Measurements from ENCODE around the gene SLIT1.

Gene SLIT1

DNA sequence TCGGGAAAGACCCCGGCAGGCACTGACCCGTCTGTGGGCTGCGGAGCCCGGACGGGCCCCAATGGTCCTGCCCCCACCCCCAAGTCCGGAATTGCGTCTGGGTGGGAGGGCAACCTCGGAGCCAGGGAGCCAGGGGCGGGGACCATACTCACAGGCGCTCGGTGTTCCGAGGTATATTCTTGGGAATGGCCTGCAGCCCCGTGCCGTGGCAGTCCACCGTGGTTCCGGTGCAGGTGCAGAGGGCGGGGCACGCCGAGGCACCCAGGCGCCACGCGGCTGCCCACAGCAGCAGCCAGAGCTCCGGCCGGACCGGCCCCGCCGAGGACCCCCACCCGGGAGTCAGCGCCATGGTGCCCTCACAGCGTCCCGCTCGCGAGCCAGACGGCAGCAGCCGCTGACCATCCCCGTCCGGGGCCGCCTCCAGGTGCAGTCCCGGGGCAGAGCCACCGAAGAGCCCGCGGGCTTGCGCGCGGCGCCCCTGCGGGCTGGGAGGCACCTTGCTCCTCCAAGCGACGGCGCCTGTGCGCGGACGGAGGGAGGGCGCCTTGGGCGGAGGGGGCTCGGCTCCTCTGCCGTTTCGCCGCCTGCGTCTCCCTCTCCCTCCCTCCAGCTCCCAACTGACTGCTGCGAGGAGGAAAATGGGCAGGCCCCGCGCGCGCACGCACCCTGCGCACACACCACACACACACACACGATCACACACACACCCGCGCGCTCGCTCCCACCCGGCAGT lies at the start of gene SLIT1:
Gene SLIT1 (minus strand): TSS at position 634 of the 733 bp plus-strand sequence. CDS start 285 bp downstream, at position 349.
- no peak for DNase-seq (ENCODE audit: low read depth, low spot score)

DNA sequence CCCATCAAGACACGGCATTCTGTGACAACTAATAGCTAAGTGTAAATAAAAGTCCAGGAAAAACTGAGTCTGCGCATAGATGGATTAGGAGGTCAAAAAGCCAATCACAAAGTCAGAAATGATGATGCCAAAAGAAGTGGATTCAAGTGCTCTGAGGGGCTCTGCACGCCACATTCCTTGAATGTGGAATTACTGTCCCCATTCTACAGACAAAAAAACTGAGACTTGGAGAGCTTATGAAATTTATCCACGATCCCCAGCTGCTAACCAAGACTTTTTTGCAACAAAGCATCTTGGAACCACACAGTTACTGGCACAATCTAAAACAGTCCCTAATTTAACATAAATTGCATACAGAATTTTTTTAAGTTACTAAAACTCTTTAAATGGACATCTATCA lies 49.6 kb upstream of the SLIT1 start:
- no peak for DNase-seq (ENCODE audit: low read depth, low spot score)

DNA sequence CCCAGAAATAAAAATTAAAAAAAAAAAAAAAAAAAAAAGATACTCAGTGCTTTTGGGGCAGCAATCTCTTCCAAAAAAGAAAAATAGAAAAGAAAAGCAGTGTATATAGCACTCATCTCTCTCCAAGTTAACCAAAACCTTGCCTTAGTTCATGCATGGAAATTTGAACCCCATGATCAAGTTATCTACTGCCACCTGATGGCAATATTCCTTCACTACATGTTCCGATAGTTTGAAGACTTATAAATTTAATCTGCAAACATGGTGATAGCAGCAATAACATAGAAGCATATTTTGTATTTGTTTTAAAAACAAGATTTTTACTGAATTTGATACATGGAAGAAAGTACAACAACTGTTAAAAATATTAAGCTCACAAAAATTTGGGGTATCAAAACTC lies 48.6 kb upstream of the SLIT1 start:
- no peak for DNase-seq (ENCODE audit: low read depth, low spot score)

DNA sequence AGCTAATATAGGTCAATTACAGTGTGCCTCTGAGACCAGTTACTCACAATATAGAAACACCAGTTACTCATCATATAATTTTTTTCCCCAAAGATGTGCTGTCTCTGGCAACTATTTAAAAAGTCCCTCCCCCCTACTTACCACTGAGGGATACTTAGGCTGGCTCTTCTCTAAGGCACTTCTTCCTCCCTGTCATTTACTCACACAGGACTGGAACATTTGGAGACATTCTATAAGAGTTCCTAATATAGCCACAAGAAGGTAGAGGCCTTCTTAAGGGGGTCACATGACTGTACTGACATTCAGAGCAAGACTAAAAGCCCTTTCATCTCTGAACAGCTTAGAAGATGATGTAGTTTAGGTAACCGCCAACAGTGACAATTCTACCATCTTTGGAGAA lies 44.4 kb upstream of the SLIT1 start:
- no peak for DNase-seq (ENCODE audit: low read depth, low spot score)

DNA sequence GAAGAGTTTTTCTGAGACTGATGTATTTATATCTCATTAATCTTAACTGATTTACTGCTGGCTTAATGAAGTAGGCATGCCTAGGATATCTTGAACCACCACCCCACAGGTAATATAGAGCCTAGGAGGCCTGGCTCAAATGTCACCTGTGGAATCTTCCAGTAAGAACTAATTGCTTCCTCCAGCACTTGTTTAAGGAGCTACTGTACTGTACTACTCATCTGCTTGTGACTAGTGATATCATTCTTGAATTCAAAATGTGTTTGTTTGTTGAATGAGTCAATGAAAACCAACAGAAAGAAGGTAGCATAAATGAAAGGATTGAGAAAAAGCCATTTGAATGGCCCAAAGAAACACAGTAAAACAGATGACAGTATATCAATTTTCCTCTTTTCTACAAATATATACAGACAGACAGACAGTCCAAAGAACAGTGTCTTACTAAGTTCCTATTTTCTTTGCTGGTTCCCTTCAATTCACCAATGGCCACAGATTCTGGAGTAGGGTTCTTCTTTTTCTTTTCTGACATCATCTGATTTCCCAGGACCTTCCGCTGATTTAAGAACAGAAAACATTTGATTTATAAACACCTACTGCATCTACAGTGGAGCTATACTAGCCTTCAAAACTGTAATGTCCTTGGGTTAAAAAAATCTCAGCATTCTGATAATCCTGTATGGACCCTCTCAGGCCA lies 43.7 kb upstream of the SLIT1 start:
- DNase-seq (ENCODE audit: low read depth, low spot score), result no peak

DNA sequence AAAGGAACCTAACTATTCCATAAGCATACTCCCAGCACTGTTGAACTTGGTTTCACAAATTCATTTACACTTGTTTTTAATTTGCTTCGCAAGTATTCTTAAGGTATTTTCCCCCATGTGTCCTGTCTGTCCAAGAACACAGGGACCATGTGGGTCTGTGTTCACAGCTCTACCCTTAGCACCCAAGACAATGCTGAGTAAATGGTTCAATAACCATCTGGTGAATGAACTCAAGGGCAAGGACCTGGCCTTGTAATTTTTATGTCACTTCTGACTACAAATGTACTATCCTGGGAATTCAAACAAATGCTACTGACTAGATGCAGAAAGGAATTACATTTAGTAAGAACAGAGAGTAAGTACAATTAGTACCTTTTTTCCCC lies 43.0 kb upstream of the SLIT1 start:
- DNase-seq (ENCODE audit: low read depth, low spot score), result no peak

DNA sequence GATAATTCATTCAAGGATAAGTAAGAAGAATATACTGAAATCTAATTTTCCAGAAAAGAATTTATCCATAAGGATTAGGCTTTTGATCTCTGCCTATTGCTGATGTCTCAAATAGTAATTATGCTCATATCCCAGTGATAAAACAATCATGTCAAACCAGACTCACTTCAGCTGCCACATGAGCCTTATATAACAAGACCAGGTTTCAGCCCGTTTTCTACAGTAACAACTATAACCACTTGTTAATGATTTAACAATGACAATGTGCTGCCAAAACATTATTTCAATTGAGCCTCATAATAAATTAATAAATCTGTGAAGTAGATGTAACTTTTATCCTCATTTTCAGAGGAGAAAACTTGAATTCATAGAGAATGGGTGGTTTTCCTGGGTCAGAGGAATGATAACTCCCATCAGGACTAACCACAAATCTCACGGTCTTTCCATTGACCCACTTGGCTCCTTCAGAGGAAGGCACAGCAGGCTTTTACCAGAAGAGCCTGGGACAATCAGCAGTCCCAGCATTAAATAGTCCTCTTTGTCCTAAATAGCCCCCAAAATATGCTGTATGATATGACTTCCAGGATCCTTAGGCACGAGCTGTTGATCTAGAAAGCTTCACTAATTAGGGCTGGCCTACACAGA lies 42.5 kb upstream of the SLIT1 start:
- DNase-seq (ENCODE audit: low read depth, low spot score), result no peak

DNA sequence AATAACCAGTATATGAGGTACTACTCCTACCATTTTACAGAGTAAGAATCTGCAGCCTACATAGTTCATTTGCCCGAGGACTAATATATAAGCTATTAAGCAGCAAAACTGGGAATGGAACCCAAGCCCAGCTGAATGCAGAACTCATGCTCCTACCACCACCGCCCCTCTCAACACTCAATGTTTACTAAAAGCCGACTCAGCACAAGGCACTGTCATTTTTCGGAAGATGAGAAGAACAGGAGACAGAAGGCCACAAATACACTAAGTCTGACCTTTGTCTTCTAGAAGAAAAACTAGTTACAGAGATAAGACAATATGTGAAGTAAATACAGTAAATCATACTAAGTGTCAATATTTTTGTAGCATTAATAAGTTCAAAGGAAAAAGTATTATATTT lies 40.6 kb upstream of the SLIT1 start:
- no peak for DNase-seq (ENCODE audit: low read depth, low spot score)

DNA sequence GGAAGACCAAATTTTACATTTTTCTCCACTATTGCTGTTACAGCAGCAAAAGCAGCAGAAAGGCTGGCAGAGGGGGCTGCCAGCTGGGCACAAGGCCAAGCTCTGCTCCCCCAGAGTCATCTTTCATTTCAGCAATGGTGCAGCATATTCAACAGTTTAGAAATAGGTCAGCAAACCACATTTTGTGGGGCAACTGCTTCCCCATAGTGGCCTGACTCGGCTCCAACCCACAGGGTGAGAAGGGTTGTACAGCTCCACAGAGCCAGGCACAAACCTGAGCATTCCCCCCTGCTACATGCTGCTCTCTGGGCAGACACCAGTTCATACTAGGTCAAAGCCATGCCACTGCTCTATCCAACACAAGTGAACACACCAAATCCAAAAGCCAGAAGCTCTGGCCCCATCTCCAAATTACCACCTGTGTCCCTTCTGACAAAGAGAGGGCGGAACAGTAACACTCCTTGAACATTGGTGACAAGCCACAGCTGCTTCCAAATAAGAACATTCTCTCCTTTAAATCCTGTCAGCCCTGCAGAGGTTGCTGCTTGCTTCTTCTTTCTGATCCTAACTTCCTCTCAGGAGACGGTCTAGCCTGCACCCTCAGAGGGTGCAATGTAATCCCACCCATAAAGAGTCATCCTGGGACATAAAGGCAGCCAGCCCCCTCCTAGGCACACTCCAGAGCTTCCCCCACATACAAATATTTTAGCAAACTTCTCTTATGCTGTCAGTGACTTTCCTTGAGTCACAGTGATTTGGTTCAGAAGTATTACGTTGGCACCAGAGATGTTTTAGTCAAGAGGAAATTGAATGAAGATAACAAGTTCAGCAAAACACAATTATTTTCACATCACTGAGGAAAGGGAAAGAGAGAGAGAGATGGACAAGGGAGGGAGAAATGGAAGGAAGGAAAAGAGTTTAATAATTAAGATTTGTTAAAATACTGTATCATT lies 39.0 kb upstream of the SLIT1 start:
- DNase-seq (ENCODE audit: low read depth, low spot score), result no peak

DNA sequence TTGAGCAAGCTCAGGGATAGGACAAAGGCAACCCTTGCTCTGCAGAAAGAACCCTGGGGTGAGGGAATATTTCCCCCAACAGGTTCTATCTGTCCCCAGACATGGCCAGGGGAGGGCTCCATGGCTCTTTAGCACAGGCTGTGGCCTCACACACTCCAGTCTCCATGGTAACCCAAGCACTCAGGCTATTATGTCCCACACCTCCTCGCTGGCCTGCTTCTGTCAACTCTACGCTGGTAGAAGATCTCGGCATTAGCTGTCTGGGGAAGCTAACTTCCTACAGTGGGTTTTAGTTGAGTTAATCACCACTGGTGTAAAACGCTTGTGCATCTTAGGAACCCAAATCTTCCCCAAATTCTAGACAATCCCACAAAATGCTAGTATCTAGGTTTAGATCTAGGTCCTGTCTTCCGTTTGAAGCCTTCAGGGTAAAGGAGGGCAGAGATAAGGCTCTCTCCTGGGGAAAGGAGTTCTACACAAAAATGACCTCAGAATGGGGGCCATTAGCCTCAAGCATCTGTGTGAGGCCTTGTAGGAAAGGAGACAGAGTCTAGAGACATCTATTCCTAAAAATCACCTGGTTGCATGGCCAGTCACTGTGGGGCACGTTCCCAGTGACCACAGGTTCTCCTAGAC lies 36.7 kb upstream of the SLIT1 start:
- no peak for DNase-seq (ENCODE audit: low read depth, low spot score)

DNA sequence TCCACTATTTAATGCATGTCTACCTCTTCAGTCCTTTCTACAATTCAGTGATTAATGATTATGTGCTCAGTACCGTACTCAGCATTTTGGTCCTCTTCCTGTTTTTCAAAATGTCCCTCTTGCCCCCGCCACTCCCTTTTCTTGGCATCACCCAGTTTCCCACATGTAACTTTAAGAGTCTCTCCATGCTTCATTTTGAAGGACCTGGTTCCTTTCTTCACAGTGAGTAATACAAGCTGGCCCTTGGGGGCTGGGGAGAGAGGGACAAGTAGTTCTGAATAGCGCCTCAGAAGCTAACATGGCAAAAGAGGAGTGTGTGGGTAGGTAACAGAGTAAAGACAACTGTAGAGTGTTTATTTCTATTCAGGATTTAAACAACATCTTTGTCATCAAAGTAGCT lies 34.6 kb upstream of the SLIT1 start:
- no peak for DNase-seq (ENCODE audit: low read depth, low spot score)

DNA sequence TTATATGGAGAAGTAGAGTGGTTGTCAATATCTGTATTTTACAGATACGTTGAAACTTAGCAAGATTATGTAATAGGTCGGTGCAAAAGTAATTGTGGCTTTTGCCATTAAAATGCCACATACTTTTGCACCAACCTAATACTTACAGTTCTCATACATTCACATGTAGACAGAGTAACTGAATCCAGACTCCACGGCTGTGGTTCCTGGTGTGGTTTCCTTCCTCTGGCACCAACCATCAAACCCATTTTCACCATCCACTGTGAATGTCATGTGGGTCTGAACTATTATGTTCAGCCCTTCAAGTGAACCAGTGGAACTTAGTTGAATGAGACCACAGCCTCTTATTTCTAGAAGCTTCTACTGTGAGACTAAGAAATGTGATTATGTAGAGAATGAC lies 31.5 kb upstream of the SLIT1 start:
- DNase-seq (ENCODE audit: low read depth, low spot score), result no peak

DNA sequence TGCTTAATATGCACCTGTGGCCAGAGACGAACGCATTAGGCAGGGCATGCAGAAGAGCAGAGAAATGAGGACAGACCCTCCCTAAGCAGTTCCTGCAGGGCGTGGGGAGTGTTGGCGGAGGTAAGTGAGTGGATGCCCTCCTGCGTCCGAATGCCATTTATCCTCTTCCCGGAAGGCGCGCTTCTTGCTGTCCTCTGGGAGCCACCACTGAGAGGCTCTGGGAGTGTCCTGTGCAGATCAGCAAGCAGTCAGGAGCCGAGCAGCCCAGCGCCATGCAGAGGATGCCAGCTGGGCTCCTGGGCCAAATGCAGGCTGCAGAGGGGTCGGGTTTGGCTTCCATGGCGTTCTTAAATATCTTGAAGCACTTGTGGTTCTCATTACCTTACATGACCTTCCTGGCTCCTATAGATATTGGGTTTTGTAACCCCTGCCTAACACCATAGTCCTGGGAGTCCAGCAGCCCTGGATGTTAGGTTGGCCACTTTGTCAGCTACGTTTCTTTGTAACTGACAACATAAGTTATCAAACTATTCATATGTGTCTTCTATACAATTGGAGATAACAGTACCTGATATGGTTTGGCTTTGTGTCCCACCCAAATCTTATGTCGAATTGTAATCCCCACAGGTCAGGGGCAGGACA lies 30.0 kb upstream of the SLIT1 start:
- no peak for DNase-seq (ENCODE audit: low read depth, low spot score)

DNA sequence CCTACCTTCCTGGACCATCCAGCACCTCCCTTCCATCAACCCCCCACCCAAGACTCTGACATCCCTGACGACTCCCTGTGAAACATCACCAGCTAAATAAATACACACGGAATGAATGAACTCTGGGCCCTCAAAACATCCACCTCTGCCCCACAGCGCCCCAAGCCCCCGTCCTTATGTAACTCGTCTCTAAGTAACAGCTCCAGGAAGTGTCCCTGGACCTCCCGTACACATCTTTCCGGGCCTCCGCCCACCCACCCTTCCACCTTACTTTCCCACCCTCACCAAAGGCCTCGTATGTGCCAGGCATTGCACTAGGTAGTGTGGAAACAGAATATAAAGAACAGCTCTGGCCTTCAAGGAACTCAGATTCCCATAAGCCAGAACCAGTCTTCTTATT lies 27.7 kb upstream of the SLIT1 start:
- no peak for DNase-seq (ENCODE audit: low read depth, low spot score)

DNA sequence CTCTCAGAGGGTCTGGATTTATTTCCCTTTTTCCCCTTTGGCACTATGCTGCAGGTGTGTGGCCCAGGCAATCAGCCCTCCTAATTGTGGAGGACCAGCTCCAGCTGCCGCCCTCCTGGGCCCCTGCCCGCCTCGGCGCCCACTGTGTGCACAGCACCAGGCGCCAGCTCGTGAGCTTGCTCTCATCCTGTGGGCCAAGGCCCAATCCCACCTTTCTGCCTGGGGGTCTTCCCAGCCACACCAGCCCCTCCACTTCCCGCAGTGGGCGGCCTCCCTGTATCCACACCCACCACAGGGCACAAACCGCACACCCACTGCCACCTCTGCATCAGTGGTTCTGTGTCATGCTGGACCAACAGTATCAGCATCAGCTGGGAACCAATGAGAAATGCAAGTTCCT lies 25.5 kb upstream of the SLIT1 start:
- DNase-seq (ENCODE audit: low read depth, low spot score), result no peak

DNA sequence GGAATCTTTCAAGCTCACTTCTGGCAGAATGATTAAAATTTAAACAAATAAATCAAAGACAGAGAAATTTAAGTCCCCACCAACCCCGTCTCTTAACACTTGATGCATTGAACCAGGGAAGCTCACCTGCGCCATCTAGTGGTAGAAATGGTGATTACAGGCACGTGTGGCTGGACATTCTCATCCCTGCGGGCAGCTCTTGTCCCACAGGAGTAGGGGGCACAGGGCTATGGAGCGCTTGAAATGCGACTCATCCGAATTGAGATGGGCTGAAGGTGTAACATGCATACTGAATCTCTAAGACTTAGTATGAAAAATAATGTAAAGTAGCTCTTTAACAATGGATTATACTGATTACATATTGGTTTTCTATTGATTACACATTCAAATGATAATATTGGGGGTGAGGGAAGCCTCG lies 24.8 kb upstream of the SLIT1 start:
- DNase-seq (ENCODE audit: low read depth, low spot score), result no peak

DNA sequence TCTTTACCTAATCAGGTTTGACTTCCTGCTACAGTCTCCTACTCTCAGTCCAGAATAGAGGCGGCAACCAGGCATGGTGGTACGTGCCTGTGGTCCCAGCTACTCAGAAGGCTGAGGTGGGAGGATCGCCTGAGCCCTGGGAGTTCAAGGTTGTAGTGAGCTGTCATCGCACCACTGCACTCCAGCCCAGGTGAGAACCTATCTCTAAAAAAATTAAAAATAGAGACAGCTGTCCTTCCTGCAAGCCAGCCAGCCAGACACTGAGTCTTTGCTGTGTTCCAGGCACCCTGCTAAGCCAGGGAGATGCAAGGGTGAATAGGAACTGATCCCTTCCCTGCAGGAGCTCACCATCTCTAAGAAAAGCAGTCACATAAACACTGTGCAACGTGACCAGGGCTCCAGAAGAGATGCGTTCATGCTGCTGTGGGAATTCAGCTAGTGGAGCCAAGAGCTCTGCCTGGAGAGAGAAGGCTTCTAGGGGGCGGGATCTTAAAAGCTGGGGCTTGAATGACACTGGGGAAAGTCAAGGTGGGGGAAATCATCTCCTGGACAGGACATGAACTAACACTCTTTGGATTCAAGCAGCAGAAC lies 22.1 kb upstream of the SLIT1 start:
- DNase-seq (ENCODE audit: low read depth, low spot score), result no peak

DNA sequence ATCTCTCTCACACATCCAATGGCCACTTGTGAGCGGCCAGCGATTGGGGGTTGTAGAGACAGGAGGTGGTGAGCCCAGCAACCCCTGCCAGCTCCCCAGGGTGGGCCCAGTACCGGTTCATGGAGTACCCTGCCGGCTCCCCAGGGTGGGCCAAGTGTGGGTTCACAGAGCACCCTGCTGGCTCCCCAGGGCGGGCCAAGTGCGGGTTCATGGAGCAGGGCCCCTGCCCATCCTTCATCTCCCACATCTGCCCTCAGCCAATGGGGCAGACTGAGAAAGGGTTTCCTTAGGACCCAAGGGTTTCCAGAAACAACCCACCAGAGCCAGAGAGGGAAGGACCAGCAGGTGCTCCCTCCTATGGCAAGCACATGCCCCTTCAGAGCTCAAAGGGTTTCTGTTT lies 21.4 kb upstream of the SLIT1 start:
- no peak for DNase-seq (ENCODE audit: low read depth, low spot score)

DNA sequence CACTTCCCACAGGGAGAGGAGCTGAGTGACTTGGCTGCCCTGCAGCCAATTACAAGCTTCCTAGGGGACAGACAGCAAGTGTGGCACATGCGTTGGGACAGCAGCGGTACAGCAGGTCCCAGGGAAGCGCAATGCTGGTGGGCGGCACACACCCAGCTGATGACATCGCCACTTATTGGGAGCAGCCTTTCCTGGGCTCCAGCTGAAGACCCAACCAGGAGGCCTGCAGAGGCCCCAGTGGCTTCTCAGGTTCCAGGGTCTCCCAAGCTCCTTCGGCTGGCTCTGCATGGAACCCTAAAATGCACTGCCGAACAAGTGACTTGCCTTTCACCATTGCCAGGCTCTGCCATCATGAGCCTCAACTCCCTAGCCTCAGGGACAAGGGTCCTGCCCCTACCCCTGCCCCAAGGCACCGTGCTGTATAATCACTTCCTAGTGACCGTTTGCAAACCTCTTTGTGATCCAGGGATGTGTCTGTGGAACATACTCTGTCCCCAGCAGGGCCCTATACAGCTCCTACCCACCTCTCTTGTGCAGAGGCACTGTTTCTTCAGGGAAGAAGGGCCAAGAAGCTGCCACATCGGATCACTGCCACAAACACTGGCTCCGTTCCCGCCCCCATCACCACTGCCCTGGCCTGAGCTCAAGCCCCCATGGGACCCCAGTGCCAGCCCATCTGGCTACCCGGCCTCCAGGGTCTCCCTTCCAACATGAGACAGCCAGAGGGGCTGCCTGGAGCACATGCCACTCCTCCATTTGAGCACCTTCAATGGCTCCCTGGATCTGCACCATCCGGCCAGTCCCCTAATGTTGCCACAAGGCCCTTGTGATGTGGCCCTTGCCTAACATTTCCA lies 19.3 kb upstream of the SLIT1 start:
- DNase-seq (ENCODE audit: low read depth, low spot score), result no peak

DNA sequence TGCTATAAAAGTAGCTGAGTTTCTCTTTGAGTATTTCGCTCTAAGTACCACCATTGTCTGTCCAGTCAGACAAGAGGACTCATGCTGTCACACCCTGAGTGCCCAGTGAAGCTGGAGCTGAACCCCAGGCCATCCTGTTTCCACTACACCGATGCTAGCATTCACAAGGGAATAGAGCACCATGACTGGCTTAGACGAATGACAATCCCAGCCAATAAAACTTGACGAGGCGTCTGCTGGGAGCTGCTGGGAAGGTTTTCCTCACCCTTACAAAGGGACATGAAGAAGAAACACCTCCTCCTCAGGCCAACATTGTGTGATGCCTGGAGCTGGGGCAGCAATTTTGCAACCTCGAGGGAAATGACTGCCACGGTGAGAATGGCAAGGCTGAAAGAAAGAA lies 17.5 kb upstream of the SLIT1 start:
- DNase-seq (ENCODE audit: low read depth, low spot score), result no peak

Data from brain pericyte (primary cell).